ENCODE data around the gene TERT.

TERT gene

DNA sequence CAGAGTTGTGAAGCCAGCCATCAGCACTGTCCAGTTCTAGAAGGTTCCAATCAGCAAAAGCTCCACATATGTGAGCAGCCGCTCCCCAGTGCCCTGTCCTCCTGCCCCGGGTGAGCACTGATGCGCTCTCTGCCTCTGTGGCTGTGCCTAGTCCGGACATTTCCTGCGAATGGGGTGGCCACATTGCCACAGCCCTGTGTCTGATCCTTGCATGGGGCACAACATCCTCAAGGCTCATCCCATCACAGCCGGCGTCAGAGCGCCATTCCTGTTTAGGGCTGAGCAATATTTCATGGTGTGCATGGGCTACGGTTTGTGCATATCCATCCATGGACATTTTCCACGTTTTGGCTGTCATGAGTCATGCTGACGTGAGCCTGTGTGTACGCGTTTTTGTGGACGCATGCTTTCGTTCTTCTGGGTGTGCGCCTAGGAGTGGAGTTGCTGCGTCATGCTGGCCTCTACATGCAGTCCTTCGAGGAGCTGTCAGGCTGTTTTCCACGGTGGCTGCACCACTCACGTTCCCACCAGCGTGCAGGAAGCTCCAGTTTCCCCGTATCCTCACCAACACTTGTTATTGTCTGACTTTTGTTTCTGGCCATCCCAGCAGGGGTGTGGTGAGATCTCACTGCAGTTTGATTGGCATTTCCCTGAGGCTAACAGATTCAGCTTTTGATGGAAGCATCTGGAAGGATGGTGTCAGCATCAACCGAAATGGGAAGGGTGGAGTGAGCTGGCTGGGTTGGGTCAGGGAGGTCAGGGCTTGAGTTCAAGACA is 79.4 kb downstream of the TERT start:
- no peak for DNase-seq

DNA sequence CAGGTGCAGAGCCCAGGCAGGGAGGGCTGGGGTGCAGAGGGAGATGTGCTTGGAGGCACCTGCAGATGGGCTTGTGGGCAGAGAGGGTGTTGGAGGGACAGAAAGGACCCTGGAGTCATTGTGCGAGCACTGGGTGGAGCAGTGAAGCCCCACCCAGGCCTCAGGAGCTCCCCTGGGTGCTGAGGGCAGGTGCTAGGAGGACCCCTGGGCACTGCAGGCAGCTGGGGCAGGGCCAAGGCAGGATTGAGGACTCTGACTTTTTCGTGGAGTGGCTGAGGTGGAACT is 80.0 kb downstream of the TERT start:
- DNase-seq = no peak

DNA sequence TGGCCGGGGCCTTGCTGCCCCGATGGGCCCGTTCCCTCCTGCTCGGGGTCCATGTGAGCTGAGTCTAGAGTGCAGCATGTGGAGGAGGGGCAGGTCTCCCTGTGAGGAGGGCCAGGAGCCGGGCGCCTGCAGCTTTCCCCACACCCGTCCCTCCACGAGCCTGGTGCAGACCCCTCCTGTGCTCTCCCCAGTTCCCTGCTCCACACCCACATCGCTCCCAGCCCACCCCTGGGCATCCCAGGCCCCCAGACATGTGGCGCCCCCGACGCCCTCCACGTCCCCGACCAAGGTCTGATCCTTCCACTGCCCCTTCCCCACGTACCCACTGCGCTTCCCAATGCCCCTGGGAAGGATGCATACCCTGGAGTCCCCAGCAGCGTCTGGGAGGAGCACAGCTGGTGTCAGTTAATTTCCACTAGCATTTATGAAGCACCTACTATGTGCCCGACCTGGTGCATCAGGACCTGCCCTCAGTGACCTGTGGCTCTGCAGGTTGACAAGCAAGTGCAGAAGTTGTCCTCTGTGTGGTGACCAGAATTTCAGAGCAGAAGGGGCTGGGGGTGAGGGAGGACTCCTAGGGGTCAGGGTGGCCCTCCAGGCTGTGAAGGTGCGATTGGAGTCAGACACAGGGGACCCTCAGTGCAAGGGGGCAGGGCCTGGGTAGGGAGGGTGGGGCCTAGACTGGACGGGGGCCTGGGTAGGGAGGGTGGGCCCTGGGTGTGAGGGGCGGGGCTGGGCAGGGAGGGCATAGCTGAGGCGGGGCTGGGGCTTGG is 80.5 kb downstream of the TERT start:
- DNase-seq = no peak

DNA sequence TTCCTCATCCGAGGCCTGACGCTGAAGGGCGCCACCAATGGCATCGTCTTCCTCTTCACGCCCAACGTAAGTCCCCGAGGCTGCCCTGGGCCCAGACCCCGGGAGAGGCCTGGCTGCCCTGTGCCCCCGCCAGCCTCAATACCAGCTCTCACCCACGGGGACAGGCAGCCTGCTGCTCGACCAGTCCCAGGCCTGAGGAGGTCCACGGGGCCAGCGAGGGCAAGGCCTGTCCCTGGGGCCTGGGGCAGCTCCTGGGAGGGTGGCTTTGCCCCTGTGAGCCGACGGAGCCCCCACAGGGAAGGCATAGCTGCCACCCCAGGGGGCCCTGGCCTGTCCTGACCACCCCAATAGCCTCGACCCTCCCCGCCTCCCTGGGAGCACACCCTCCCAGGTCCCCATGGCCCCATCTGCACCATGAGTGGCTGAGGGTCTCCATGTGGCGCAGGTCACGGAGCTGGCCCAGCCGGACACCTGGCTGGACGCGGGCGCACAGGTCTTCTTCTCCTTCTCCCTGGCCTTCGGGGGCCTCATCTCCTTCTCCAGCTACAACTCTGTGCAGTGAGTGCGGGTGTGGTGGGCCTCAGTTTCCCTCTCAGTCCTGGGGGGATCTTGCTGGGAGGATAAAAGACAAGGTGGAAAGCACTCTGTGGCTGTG is 81.2 kb downstream of the TERT start:
- DNase-seq = no peak

DNA sequence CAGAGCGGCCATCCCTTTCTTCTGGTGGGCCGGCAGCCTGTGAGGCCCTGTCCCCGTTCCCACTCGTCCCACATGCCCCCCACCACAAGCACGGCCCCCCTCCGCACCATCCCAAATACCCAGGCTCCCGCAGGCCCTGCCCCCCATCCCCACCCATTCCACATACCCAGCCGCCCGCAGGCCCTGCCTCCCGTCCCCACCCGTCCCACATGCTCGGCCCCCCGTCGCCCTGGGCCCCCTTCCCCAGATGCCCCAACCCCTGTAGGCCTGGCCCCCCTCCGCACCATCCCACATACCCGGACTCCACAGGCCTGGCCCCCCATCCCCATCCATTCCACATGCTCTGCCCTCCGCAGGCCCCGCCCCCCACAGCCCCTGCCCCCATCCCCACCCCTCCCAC is 82.0 kb downstream of the TERT start:
- DNase-seq = no peak

DNA sequence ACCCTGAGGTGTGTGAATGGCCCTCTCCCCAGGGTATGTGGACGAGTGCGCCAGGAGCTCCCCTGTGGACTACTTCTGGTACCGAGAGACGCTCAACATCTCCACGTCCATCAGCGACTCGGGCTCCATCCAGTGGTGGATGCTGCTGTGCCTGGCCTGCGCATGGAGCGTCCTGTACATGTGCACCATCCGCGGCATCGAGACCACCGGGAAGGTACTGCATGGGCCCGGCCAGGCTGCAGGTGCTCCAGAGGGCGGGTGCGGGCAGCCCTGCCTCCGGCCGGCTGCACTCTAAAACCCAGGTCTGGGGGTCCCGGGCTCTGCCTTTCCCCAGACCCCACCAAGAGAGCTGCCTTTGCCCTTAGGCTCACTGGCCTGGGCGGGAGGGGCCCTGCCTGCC is 82.6 kb downstream of the TERT start:
- DNase-seq = no peak

DNA sequence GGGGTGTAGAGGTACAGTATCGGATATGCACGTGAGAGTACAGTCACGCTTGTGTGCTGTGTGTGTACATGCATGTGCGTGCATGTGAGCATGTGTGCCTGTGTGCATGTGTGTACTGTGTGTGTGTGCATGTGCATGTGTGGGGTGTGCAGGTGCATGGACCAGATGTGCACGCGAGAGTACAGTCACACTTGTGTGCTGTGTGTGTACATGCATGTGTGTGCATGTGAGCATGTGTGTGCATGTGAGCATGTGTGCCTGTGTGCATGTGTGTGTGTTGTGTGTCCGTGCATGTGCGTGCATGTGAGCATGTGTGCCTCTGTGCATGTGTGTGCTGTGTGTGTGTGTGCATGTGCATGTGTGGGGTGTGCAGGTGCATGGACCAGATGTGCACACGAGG is 83.2 kb downstream of the TERT start:
- DNase-seq = no peak

DNA sequence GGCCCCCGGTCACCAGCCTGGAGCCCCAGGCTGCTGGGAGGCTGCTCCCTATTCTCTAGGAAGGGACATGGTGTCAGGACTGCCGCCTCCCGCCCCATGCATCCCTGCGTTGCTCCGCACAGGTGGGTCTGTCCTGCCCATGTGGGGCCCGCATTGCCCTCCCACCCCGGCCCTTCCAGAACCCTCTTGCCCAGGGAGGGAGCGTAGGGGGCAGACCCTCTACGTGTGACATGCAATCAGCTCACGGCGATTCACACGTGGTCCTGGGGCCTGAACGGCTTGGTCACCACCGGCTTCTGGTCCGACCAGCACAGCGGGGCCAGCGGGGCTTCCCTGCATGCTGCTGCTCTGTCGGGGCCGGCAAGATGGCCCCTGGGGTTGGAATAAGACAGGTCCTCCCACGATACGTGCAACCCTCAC is 84.0 kb downstream of the TERT start:
- DNase-seq = no peak

DNA sequence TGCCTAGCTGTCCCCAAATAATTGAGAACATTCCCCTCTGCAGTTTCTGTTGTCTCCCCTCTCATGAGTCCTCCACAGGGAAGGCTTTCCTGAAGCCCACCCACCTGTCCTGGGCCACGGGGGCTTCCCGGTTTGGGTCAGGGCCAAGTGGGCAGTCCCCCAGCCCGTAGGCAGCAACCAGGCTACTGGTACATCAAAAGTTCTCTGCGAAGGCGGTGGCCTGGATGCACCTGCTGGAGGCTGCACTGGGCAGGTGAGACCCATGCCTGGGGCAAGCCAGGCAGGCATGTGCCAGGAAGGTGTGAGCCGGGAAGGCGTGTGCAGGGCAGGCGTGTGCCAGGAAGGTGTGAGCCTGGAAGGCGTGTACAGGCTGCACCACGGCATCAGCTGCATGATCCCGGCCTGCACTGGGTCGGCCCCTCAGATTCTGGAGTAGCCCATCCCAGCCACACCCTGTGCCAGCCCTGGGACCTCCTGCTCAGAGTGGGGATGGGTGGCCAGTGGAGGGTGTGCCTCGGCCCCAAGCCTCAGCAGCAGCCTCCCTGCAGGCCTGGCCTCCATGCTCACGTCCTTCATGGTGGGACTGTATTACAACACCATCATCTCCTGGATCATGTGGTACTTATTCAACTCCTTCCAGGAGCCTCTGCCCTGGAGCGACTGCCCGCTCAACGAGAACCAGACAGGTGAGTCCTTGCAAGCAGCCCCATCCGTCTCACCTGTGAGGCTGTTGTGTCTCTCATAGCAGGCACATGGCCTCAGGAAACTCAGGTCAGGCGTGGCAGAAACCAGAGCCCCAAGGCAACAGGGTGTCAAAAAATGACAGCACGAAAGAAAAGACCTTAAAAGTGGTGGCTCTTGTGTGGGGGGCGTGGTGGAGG is 84.7 kb downstream of the TERT start:
- DNase-seq = no peak

DNA sequence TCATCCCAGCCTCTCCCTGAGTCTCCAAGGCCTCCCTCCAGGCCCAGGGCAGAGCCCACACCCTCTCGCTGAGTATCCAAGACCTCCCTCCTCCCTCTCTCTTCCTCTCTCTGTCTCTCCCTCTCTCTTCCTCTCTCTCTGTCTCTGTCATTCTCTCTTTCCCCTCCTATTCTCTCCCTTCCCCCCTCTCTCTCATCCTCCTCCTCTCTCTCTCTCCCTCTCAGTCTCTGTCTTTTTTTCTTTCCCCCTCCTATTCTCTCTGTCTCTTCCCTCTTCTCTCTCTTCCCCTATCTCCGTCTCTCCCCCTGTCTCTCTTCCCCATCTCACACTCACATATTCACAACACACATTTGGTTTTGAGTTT is 85.4 kb downstream of the TERT start:
- DNase-seq = no peak

DNA sequence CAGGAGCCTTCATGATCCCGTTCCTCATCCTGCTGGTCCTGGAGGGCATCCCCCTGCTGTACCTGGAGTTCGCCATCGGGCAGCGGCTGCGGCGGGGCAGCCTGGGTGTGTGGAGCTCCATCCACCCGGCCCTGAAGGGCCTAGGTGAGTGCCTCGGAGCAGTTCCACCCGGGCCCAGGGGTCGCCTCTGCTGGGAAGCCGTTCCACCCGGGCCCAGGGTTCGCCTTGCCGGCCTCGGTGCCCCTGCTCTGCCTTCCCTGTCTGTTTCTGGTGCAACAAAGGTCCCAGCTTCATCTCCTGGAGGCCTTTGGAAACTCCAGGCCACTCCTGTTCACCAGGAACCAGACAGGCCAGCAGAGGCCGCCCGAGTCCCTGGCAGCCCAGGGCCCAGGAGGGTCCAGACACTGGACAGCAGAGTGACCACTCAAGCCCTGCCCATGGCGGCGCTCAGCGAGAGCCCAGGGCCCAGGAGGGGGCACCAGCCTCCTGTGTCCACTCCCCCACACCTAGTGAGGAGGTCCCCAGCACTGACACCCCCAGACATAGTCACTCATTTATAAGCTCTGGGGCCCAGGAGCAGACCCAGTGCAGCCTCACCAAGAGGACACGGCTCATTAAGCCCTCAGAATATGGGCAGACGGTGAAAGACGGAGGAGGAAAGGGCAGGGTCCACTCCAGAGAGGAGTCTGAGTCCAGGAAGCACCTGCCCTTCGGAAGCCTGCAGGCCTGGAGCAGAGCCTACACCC is 86.0 kb downstream of the TERT start:
- DNase-seq = no peak

DNA sequence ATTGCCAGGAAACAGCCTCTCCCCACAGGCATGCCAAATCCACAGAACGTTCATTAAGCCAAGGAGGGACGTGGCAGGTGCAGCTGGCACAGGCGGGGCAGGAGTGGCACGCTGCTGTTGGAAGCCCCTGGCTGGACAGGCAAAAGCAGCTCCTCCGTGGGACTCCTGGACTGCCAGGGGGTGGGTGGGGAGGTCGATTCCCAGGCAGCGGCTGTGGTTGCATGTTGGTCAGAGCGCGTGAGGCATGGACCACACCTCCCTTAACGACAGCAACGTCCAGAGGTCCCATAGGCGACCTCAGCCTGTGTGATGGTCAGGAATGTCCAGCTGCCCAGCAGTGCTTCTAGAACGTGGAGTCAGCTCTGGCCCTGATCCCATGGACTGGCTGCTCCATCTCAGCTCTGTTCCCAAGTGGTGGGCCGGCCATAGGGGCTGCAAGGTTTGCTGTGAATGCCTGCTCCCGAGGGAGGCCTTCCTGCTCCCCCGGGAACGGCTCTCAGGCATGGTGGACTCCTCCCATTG is 86.6 kb downstream of the TERT start:
- DNase-seq = no peak

DNA sequence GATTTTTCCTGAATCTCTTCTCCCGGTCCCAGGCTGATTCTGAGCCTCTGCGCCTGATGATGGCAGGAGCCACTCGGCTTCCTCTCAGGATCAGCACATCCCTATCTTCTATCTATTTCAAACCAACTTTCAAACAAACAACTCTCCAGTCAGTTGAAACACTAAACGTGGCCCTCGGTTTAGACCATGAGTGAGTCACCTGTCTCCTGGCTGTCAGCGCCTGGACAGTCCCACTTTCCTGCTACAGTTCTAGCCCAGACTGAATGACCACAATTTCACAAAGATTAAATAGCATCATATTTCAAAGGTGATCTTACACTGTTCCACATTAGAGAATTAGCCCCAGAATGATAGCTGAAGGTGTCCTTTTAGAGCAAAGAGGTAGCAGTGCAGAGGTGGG is 87.3 kb downstream of the TERT start:
- no peak for DNase-seq

DNA sequence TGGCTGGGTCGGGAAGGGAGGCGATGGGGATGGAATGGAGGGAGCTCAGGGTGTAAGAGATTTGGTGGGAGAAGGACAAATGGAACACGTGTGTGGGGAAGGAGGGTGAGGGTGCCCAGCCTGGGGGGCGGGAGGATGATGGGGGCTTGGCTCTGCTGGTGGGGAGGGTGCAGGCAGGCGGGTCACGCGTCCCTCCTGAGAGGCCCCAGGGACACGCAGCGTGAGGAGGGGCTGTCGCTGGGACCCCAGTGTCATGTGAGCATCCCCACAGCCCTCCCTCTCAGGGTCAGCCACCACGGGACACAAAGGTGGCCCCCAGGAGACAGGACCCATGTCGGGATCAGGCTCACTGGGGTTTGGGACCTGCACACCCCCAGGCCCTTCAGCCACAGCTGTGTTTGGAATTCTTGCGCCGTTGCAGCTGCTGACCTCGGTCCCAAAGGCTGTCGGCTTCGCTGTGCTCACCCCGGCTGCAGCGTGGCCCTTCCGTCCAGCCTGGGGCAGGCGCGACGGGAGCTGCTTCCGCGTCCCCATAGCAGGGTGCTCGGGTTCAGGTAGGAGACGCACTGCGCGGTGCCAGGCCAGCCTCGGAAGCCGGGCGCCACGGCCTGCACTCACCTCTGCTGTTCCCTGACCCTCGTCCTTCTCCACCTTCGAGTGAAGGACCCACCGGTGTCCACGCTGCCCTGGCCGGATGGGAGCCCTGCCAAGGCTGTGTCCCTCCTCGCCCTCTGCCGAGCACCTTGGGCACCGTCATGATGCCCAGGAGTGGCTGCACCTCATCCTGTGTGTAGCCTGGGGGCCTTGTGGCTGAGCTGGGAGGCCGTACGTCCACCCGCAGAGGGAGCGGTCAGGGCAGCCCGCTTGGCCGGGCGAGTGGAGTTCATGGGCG is 88.1 kb downstream of the TERT start:
- DNase-seq = no peak

DNA sequence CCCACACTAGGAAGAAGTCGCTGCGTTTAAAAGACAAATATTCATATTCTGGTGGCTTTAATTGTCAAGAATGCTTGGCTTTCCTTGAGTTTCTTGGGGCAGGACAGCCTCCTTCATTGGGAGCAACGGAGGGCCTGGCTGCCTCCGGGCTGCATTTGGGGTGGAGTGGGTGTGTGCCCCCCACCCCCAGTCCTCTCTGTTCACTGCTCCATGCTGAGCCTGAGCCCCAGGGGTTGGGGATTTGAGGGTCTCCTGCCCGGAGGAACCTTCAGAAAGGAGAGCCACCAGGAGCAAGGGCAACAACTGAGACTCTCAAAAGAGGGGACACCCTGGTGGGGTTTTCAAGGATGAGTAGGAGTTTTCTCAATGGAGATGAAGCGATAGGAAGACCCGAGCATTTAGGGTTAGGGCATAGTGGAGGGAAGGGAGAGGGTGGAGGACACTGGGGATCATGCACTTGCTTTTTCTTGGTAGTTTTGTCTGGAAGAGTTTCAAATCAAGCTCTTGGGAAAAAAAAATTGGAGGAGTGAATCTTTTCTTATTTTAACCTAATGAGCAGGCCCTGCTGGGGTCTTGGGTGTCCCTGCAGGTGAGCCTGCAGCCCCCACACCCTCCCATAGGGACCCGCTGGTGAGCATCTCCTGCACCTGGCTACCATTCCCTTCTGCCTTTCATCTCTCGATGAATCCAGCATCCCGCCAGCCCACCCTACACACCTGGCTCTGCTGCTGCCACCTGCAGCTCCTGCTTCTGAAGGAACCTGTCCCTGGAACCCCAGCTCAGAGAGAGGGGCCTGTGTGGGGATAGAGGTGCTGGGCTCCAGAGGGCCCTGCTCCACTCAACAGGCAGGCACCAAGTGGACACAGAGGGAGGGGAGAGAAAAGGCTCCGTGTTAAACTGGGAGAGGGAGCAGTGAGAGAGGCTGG is 89.3 kb downstream of the TERT start:
- DNase-seq = no peak

DNA sequence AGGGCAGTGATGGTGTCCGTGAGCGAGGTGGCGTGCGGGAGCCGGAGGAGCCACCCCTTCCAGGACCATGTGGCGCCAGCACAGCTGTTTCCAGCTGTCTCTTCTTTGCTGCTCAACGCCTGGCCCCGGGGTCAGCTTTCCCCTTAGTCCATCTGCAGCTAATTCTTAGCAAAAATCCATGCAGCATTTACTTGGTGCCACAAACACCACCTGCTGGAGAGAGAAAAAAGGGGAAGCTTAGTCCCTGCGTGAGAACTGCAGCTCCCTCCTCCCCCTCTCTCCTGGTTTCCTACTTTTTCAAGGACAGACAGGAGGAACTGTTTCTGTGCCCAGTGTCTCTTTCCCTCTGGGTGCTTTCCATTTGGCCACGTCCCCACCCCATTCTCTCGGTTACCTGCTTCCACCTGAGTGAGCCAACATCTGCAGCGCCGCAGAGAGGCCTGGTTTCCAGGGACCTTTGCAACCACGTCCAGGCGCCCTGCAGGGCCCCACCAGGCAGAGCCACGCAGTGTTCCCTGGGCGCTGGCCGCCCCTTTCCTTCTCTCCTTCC is 90.1 kb downstream of the TERT start:
- no peak for DNase-seq

DNA sequence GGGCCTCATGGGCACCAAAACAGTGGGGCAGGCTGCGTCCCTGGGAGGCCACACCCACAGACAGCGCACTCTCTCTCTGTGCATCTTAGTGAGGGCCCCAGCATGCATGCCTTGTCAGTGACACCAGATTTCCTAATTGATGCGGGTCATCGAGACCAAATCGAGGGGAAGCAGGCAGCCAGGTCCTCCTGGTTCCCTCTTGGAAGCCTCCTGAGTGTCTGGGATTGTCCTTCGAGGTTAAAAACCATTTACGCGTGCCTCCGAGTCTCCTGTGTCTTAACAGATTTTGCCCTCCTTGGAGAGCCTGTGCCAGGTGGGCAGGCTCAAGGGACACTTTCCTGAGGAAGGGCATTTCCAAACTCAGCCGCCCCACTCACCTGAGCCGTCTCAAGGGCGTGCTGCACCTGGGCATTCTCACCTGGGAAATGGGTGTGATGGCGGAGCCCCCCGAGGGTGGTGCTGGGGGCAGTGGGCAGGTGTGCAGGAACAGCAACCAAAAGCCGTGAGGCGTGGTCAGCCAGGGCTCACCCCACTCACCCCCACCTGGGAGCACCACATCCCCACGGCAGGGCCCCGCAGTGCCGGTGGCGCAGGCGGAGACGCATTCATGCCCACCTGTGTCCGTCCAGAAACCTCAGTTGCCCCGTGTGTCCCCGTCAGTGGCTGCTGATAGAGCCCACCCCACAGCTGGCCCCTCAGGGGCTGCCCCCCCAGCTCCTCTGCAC is 90.7 kb downstream of the TERT start:
- DNase-seq = no peak

DNA sequence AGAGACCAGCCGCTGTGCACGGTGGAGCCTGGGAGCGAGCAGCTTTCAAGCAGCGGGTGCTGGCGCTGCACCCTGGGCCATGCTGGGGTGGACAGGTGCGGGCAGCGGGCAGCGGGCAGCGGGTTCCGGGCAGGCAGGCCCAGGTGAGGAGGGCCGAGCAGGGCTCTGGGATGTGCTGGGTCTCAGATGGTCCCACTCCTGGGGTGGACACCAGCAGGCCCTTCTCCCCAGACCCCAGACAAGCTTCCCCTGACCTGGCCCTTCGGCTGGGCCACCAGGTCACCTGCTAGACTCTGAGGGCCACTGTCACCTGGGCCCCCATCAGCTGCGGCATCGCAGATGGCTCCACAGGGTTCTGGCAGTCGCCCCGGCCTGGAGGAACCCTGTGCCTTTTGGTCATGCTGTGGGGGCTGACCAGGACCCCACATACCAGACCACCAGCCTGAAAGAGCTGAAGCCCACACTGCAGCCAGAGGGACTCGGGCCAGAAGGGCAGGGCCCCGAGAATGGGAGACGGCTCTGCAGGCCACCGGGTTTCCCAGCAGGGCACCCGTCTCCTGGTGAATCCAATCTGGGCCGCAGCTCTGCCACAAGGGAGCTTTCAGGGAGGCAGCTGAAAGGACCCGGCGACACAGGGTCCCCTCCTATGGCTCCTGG is 91.4 kb downstream of the TERT start:
- DNase-seq = no peak

Measured in cerebellar nuclear complex (tissue), 1 donor.